Endothelial cell of umbilical vein (primary cell): ENCODE data around the gene FOXP1.

ENCODE experiments used
- CTCF ChIP-seq, 2 donors: IDR thresholded peaks; 1 replicate in 1 of 2; 2 replicates in 1 of 2; pipeline ENCODE4 v1.5.1; 2011; ENCODE audit warnings: low read length in 2 of 2, mild to moderate bottlenecking in 2 of 2, moderate library complexity in 2 of 2, control low read depth in 1 of 2, inconsistent platforms in 1 of 2, low read depth in 1 of 2; ENCODE audit not compliant: insufficient read depth in 1 of 2; ENCODE audit errors: extremely low read depth in 1 of 2
- EZH2 ChIP-seq: IDR thresholded peaks from 2 replicates; pipeline ENCODE4 v1.6.1; 2012; ENCODE audit warnings: borderline replicate concordance, low read depth, mild to moderate bottlenecking, moderate library complexity, low read length, inconsistent platforms; ENCODE audit not compliant: severe bottlenecking
- POLR2A ChIP-seq: IDR thresholded peaks from 2 replicates; pipeline ENCODE4 v1.6.1; 2012; ENCODE audit warnings: low read depth, mild to moderate bottlenecking, control low read depth, low read length
- POLR2AphosphoS5 ChIP-seq: IDR thresholded peaks from 2 replicates; pipeline ENCODE4 v1.6.1; 2012; ENCODE audit warnings: low read depth, mild to moderate bottlenecking, control low read depth, low read length, moderate library complexity; ENCODE audit not compliant: insufficient read depth

GRCh38 chr3:71407823-71408222 is 175.7 kb downstream of the FOXP1 start:
- no peak for TF ChIP-seq CTCF (IDR thresholded peaks at IDR 0.05; ENCODE audit: extremely low read depth in 1 of 2, insufficient read depth in 1 of 2, low read depth in 1 of 2, low read length in 2 of 2)
- TF ChIP-seq POLR2A = no peak
- no peak for TF ChIP-seq POLR2AphosphoS5
- no peak for TF ChIP-seq EZH2
